GM19324 (cell line): ENCODE results near the gene PRKCA.
"Not testable (repeated sequence)": the region's sequence is repeated elsewhere in the genome, so short reads cannot be mapped to it uniquely, and the experiment has no call there.

Experiments used
- ATAC-seq: cut with Tn5 transposase; IDR thresholded peaks from one replicate; pipeline ENCODE4 v1.9.1; 2021; ENCODE audit warnings: mild to moderate bottlenecking, moderate library complexity; ENCODE audit not compliant: unreplicated experiment, low FRiP score

PRKCA gene

DNA sequence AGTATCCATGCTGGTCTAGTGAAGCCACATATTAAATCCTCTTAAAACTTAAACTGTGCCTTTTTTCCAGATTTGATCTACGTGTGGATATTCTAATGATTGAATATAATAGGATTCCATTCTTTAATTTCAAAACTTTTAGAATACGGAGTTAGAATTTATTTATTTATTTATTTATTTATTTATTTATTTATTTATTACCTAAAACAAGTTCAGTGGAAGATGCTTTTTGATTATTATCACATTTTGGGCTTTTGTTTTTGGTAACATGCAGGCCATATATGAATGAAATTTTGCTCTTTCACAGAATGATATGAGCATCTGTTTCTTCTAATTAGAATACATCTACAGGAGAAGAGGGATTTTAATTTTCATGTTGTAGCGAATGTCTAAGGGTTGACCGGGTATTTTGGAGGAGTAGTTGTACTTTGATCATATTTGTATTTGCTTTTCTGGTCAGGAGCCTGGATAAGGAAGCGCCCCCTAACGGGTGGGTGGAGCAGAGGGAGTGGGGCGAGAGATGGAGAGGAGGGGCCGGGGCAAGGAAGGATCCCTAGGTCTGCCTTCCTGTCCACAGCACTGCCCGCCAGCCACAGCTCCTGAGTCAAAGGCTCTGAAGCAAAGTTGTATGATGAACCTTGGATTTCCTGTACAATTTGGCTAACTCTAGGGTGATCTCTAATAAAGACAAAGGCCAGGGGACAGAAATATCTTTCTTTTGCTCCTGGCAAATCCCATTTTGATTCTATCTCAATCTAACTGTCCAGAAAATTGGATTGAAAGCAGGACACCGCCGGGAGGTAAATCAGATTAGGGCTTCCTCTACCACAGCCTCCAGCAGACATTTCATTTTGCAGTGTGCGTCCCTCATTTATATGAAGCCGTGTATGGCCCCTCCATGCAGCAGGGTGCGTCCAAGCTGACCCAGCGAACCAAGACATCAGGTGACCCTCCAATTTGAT lies 149.1 kb downstream of the PRKCA start:
- no peak for ATAC-seq

DNA sequence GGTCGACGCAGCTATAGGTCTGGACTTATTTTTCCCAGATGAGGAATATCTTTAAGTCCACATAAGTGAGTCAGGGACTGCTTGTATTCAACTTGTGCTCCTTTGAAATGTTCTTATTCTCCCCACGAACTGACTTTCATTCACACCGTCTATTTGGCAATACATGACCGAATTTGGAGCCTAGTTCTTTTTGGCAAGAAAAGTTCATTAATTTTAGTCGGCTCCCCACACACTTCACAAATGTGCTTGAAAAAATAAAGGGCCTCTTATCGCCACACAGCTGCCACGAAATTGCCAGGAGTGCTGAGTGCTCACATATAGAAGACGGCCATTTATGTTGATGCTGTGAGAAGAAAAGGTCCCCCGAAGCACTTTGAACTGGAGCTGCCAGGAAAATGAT lies 152.6 kb downstream of the PRKCA start:
- no peak for ATAC-seq

DNA sequence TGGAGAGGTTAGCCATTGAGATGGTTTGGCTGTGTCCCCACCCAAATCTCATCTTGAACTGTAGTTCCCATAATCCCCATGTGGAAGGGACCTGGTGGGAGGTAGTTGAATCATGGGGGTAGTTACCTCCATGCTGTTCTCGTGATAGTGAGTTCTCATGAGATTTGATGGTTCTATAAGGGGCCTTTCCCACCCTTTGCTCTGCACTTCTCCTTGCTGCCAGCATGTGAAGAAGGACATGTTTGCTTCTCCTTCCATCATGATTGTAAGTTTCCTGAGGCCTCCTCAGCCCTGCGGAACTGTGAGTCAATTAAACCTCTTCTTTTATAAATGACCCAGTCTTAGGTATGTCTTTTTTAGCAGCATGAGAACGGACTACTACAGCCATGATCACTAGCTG lies 155.1 kb downstream of the PRKCA start:
- ATAC-seq, result not testable (repeated sequence)

DNA sequence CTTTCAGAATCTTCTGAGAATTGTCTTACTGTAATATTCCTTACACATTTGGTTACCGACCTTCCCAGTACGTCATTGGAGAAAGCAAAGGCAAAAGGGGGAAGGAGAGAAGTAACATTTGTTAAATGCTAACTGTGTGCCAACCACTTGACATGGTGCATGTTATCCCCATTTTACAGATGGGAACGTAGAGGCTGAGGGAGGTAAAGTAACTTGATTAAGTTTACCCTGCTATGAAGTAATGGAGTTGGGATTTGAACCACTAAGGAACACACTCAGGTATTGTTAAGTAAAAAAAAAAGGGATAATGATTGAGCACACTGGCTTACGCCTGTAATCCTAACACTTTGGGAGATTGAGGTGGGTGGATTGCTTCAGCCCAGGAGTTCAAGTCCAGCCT lies 156.4 kb downstream of the PRKCA start:
- ATAC-seq, result no peak

DNA sequence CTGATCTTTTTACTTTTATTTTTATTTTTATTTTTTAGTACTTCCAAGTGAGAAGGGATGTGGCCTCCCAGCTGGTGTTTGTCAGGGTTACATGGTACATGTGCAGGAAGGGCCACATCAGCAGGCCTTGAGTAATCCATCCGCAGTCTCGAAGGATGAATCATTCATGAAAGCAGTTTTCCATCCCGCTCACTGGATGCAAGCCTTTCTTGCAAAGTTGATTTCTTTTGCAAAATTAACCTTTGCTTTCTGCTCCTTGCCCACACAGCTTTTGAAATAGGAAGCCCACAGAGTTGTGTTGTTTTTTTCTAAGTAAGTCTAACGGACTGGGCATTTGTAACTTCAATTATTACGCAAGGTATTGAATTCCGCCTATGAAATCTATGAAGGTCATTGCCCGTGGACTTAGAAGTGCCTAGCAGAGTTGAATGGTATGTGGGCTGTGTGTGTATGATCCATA lies 157.4 kb downstream of the PRKCA start:
- ATAC-seq, result no peak

DNA sequence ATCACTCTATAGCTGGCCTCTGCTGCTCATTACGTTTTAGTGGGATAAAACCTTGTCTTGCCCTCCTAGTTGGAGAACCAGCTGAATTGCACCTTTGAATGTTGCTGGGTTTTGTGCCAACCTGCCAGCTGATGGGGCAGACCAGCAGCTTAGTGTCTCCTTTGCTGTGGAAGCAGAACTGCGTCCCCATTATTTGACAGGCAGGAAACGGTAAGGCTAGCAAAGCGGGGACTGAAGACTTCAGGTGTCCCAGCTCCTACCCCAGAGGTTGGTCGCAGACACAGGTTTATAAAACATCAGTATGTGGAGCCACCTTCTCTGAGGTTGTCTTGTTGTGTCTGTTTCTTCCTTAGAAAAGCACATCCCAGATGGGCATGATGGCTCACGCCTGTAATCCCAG lies 158.1 kb downstream of the PRKCA start:
- no peak for ATAC-seq

DNA sequence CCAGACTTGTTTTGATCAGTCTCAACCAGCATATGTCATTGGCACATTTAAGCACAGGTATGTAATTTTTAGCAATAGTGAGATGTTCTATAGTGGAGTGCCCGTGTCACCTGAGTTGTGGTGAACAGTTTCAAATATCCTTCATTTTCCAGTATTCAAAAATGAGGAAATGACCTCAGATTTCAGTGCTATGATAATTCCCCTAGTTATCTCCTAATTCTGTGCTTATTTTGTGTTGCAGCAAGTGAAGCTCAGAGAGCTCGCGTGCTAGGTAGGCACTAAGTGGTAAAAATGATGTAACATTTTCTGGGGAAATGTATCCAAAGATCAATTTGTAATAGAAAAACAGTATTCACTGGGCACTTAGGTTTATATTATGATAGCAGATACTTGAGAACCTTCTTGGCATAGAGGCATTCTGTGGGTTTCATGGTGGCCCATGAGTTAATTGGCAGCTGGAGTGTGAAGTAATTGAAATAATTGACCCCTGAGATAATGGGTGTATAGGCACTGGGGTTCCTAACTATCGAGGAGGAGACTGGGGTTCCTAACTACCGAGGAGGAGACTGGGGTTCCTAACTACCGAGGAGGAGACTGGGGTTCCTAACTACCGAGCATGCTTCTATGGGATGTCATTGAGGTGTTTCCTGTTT lies 159.1 kb downstream of the PRKCA start:
- ATAC-seq, result no peak

DNA sequence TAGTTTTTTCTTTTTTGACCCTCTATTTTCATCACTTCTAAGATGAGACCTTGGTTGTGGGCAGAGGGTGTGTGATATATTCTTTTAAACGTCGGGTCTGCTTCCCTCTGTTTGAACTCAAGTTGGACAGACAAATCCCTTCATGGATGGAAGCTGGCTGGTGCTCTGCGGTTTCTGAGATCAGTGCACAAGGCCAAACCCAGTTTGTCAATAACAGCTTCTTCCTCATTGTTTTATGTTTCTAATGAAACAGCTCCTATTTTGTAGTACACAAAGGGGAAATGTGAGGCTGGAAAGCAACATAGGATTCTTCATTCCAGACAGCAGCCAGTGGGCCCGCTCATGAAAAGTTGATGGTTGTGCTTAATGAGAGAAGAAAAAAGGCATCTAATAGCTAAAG lies 159.6 kb downstream of the PRKCA start:
- ATAC-seq, result no peak

DNA sequence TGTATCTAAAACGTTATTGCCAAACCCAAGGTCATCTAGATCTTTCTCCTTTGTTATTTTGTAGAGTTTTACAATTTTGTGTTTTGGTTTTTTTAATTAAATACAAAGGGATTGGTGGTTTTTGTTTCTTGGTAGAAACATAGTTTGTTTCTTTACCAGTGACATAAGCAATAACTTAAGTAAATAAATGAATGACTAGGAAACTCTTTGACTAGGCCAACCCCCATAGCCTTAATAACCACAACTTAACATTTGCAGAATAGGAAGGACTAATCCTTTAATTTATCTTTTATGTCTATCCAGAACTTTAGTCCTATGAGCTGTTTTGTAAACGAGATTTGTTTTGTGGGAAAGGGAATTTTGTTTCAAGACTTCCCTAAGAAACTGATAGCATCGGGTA lies 162.5 kb downstream of the PRKCA start:
- no peak for ATAC-seq

DNA sequence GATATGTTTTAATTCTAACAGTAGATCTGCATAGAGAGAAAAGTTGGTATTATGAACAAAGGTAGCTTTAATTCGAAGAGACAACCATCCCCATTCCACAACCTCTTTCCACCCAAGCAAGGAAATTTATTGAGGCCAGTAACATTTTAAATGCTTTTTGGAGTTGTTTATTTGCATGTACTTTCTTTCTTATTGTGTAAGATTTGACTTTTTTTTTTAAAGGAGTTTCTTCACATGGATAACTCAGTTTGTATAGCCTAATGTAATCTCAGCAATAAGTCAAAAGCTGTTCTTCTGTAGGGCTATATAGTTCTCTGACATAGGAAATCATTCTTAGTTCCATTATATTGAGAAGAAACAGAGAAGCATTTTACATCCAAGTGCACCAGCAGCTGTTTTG lies 163.3 kb downstream of the PRKCA start:
- no peak for ATAC-seq

DNA sequence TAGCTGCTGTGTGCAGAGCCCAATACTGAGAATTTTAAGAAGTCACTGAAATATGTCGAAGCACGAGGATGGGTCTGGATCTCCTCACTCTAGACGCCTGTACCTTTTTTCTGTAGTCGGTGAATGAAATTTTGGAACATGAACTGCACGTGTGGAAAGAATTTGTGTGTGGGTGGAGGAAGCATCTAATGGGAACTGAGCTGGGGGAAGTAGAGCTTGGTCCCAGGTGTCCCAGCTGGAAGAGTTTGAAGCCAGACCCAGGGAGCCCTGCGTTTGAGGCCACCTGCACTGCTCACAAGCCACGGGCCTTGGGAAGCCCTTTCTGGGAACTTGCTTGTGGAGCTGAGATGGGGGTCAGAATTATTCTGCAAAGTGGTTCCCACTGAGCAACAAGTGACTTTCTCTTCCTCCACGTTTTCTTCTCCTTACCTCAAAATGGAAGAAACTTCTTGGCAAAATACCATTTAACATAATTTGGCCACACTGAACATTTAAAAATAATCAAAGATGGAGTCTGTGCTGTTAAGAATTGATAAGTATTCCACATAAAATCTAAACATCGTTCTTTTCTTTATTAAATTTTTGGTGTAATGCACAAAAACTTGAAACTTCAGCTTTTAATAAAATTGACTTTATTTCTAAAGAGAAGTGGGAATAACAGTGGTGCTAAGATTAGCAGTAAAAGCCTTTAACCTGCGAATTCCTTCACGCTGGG lies 163.8 kb downstream of the PRKCA start:
- no peak for ATAC-seq

DNA sequence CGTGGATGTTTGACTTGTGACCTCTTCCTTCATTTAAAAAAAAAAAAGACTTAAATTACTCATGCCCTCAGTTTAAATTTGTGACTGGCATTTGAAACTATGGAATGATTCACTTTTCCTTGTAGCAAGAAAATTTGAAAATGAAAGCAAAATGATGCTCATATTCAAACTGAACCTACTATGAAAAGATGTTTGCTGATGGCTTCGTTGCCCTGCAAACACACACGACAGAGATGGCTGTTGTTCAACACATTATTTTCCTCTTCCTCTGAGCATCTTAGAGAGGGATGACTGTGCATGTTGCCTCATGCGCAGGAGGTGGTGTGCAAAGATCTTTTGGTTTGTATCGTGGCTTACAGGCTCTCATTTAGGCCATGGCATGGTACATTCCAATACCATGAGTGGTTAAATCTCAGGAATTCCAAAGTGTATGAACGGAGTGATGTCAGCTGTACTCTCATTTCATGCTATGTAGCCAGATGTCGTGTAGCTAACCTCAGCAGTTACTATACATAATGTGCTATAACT lies 164.5 kb downstream of the PRKCA start:
- no peak for ATAC-seq

DNA sequence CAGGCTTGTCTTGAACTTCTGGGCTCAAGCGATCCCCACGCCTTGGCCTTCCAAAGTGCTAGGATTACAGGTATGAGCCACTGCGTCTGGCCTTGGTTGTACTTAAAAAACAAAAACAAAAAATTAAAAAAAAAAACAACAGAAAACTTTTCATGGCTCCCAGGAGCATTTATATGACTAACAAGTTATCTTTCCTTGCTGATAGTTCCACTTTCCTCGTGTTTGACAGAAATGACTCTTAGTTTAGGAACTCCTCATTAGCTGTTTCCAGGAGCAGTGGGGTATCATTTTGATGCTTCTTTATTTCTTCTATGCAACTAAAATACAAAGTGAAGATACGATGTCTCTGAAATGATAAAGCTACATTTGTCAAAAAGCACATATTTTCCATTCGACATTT lies 165.4 kb downstream of the PRKCA start:
- ATAC-seq, result no peak

DNA sequence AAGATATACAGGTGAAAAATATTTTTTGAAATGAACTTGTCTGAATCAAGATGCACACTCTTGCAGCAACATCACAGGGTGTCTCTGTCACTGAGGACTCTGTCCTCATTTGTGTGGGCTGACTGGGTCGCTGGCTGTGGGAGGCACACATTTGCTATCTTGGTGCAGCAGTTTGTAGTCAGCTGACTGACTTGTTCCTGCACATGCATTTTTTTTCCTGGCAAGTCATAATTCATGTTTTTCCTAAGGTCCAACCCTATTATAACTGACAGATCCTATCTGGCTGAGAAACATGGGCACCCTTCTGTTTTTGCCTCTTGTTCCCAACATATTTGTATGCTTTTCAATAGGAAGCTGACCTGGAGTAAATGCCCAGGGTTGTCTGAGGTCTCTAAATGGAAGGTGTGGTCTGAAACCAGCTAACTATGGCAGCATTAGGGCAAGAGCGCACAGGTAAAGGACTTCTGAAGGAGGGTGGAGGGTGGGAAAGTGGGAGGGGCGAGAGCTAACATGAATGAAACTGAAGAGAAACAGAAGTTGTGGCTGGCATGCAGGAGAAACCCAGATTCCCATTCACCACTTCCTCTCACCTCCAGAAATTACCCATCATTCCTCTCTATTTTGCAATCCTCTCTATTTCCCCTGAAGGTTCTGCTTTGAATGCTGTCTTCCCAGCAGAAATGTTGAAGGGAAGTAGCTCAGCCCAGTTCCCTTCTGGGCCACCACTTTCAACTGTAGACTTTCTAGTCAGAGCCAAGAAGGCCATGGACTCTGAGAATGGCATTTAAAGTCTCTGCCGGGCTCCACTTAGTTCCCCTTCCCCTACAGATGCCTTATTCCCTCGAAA lies 166.1 kb downstream of the PRKCA start:
- no peak for ATAC-seq

DNA sequence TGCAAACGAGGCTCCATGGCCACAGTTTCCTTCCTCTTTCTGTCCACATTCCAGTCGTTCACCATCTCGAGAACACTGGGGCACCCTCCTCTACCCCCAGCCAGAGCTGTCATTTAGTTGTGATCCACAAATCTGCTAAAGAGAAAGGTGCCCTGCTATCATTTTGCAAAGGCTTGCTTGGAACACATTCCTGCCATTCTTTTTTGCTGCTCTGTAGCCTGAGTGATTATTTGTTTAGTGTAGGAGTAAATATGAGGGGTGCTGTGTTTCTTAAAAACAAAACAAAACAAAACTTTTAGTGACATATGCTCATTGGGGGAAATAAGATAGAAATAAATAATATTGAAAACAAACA lies 166.7 kb downstream of the PRKCA start:
- no peak for ATAC-seq

DNA sequence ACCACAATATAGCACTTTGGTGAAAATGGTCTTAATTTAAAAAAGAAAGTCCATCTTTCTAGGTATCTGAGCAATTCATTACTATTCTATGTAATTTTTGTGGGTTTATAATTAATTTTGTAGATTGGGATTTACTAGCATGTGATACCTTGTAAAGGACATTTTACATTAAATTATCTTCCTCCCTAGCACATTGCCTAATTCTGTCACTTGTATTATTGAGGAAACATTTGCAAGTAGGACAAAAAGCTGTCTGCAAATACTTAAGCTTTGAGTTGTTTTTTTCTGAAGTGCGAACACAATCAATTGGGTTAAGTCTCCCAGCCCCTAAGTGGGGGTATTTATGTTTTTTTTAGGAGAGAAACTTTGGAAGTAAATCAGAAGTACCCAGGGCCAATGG lies 167.0 kb downstream of the PRKCA start:
- no peak for ATAC-seq

DNA sequence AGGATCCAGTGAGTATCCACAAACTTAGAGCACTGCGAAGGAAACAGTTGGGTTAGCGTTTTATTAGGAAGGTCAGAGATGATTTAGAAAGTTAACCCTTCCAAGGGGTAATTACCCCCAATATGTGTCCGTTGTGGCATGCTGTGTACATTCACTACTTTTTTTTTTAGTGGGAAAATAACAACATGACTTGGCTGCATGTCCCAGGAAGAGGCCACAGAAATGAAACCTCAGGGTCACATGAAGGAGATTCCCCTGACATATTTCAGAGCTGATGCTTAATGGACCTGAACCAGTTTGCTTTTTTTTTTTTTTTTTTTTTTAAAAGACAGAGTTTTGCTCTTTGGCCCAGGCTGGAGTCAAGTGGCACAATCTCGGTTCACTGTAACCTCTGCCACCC lies 167.5 kb downstream of the PRKCA start:
- no peak for ATAC-seq

DNA sequence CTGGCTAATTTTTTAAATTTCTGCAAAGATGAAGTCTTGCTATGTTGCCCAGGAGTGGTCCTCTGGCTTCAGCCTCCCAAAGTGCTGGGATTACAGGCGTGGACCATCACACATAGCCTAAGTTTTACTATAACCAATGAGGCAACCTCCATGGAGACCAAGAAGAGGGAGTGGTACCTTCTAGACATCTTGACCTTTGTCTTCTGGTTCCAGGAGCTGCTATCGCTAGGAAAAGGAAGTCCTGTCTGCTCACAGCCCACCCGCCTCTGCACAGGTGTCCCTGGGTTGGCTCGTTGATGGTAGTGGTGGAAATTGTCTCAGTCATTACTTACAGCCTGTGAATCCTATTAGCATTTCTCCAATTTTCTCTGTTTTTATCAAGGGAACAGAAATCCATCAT lies 169.7 kb downstream of the PRKCA start:
- no peak for ATAC-seq

DNA sequence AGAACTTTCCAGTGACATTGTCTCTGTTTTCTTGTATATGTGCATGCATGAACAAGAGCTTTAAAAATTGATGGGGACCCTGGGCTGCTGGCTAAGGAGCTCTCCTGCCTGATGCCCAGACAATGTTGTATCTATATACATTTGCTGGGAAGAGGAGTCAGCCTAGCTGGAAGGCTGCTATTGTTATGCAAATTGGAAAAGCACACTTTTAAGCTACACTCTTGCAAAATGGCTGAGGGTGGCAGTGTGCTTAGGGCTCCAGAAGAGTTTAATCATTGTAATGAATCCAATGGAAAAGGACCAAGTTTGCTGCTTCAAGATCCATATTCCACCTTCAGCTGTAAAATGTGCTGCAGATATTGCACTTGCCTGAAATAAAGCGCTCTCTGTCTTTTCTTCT lies 171.8 kb downstream of the PRKCA start:
- ATAC-seq, result no peak

DNA sequence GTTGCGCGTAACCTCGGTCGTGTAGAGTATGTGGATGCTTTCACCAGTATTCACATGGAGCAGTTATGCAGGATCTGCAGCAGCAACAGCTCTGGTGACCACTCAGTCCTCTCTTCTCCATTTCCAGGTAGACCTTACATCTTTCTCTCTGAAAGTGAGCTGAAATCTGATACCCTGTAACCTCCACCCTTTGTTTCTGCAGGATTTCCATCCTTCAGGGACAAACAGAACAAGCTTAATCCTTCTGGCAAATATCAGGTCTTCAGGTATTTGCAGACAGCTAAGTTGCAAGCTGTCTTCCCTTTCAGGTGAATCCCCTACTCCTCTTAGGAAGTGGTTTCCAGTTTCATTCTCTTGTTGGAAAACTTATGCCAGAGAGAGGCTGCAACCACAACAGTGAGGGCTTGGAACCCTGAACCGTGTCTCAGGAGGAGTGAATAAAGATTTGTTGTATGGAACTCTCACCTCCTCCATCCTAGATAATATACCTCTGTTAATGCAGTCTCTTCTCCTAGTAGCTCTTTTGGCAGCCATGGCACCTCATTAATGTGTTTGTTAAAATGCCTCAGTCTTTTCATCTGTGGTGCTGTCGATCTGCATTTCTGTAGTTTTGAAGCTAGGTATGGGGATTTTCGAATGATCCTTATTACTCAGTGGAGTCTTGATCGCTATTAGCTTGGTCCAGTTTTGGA lies 172.5 kb downstream of the PRKCA start:
- ATAC-seq, result no peak
